Esophagus squamous epithelium (tissue), 5 donors: ENCODE measurements around the gene SLC9A9. TPM values are rescaled to one million over a fixed set of nuclear protein-coding genes. Genes with fewer than 3 reads are reported as not detected.

Source experiments
- DNase-seq: peaks from one replicate; lab custom pipeline; 2025; lab: John Stamatoyannopoulos, UW
- H3K27ac ChIP-seq, 4 donors: fragments of 200-600 bp; sonication (generic); one replicate each; pipeline ENCODE4 v1.5.1; 2016 to 2019; ENCODE audit warnings: mild to moderate bottlenecking in 1 of 4
- H3K27me3 ChIP-seq, 4 donors: fragments of 200-600 bp; sonication (generic); 1 replicate in 3 of 4; 2 replicates in 1 of 4; pipeline versions ENCODE4 v1.5.1 to v1.6.0; 2017 to 2021; ENCODE audit warnings: antibody characterized with exemption in 1 of 4
- H3K36me3 ChIP-seq, 3 donors: fragments of 200-600 bp; sonication (generic); one replicate each; pipeline ENCODE4 v1.5.1; 2016 to 2019
- H3K4me1 ChIP-seq, 3 donors: fragments of 200-600 bp; sonication (generic); one replicate each; pipeline ENCODE4 v1.5.1; 2017 to 2019
- H3K4me3 ChIP-seq, 4 donors: fragments of 200-600 bp; sonication (generic); 1 replicate in 3 of 4; 2 replicates in 1 of 4; pipeline ENCODE4 v1.5.1; 2016 to 2019; ENCODE audit warnings: mild to moderate bottlenecking in 2 of 4, moderate library complexity in 1 of 4
- H3K9me3 ChIP-seq, 3 donors: fragments of 200-600 bp; sonication (generic); one replicate each; pipeline ENCODE4 v1.5.1; 2016 to 2019
- CTCF ChIP-seq, 6 experiments: fragments of 450-650 bp in 4 of 6; fragments of 200-600 bp in 2 of 6; sonication (generic) in 2 of 6; IDR thresholded peaks; one replicate each; pipeline ENCODE4 v1.5.1; 2016 to 2019; ENCODE audit warnings: antibody characterized with exemption in 6 of 6, mild to moderate bottlenecking in 4 of 6, moderate library complexity in 4 of 6
- POLR2A ChIP-seq, 4 donors: fragments of 450-650 bp; IDR thresholded peaks; one replicate each; pipeline ENCODE4 v1.6.1; 2017; ENCODE audit warnings: antibody characterized with exemption in 4 of 4, mild to moderate bottlenecking in 4 of 4, moderate library complexity in 3 of 4
- WGBS, 2 donors: methylation state at CpG; one replicate each; pipeline ENCODE4 v1.1.5; 2018; 5-methylcytosine and 5-hydroxymethylcytosine counted together
- intact Hi-C: fragments of 100-400 bp; cut with DNase I; formaldehyde crosslinking; loops from one replicate; pipeline ENCODE4 v1.15.0; 2022
- total RNA-seq, 4 donors: library from RNA; depleted of rRNA; stranded (reverse); fragments of >200 nt; gene quantifications; one replicate each; pipeline ENCODE4 v1.1.0, GENCODE V29; 2016
- donor health status: DM: yes; HTN: yes; CAD: no.

SLC9A9 gene
- total RNA-seq, 4 donors from 2014 or later = 11.2 to 22.3 (median 18.9) TPM

- WGBS, 2 donors = 73 to 75% methylated on average over 5 of the region's 5 CpGs
- H3K4me1 ChIP-seq = peaks cover 0 to 15% (median 0%) of the 10 kb centered on the region in 3 donors
- no peak for TF ChIP-seq POLR2A (IDR thresholded peaks at IDR 0.05)
- no peak for TF ChIP-seq CTCF (IDR thresholded peaks at IDR 0.05)
- no peaks in the 10 kb centered on the region for H3K36me3 ChIP-seq
- H3K27ac ChIP-seq = no peak overlapping the region
- H3K4me3 ChIP-seq = no peak overlapping the region
- intact Hi-C loops = no loop called here
- H3K27me3 ChIP-seq = no peaks in the 10 kb centered on the region
- no peak for DNase-seq
- H3K9me3 ChIP-seq = no peaks in the 10 kb centered on the region
Observed at GRCh38 chr3:143331350-143331749, 516.9 kb downstream of the SLC9A9 start.

- Histone ChIP-seq H3K4me1 (peaks cover 0 to 15% (median 0%) of the 10 kb centered on the region in 3 donors), H3K9me3 (no peaks in the 10 kb centered on the region), H3K4me3 (no peak overlapping the region), H3K27me3 (no peaks in the 10 kb centered on the region), H3K27ac (no peak overlapping the region), H3K36me3 (no peaks in the 10 kb centered on the region)
- TF ChIP-seq POLR2A (IDR thresholded peaks at IDR 0.05) (no peak), CTCF (IDR thresholded peaks at IDR 0.05) (no peak)
- intact Hi-C loops = no loop called here
- WGBS, 2 donors = 59 to 72% methylated on average over 2 of the region's 2 CpGs
- no peak for DNase-seq
Observed at GRCh38 chr3:143330296-143330868, 517.9 kb downstream of the SLC9A9 start.

- Histone ChIP-seq H3K4me3 (peak overlapping the region in 1 of 4 donors; percentile 25), H3K36me3 (no peaks in the 10 kb centered on the region), H3K27ac (no peak overlapping the region), H3K4me1 (peaks cover 0 to 15% (median 0%) of the 10 kb centered on the region in 3 donors), H3K9me3 (no peaks in the 10 kb centered on the region), H3K27me3 (no peaks in the 10 kb centered on the region)
- 34 to 45% methylated on average over 10 to 19 of the region's 19 CpGs for WGBS, 2 donors
- intact Hi-C loops = no loop called here
- no peak for DNase-seq
- no peak for TF ChIP-seq POLR2A (IDR thresholded peaks at IDR 0.05)
- no peak for TF ChIP-seq CTCF (IDR thresholded peaks at IDR 0.05)
Observed at GRCh38 chr3:143329567-143330211, 518.6 kb downstream of the SLC9A9 start.

- Histone ChIP-seq H3K27ac (no peak overlapping the region), H3K4me1 (peaks cover 0 to 15% (median 0%) of the 10 kb centered on the region in 3 donors), H3K36me3 (no peaks in the 10 kb centered on the region), H3K4me3 (no peak overlapping the region), H3K27me3 (no peaks in the 10 kb centered on the region), H3K9me3 (no peaks in the 10 kb centered on the region)
- peak in 1 of 6 experiments; percentile 8 for TF ChIP-seq CTCF (IDR thresholded peaks at IDR 0.05)
- TF ChIP-seq POLR2A (IDR thresholded peaks at IDR 0.05) = no peak
- WGBS, 2 donors = 77 to 91% methylated on average over 5 of the region's 5 CpGs
- no peak for DNase-seq
- intact Hi-C loops = no loop called here
Observed at GRCh38 chr3:143328451-143328850, 519.8 kb downstream of the SLC9A9 start.

- no peak for DNase-seq
- intact Hi-C loops = no loop called here
Observed at GRCh38 chr3:143326983-143327778, 521.1 kb downstream of the SLC9A9 start.

More at GRCh38 chr3:143326983-143327778, 521.1 kb downstream of the SLC9A9 start:
- no peak overlapping the region for H3K4me3 ChIP-seq
- H3K27ac ChIP-seq = no peak overlapping the region
- H3K27me3 ChIP-seq = no peaks in the 10 kb centered on the region
- H3K9me3 ChIP-seq = no peaks in the 10 kb centered on the region
- no peak for TF ChIP-seq CTCF (IDR thresholded peaks at IDR 0.05)
- TF ChIP-seq POLR2A (IDR thresholded peaks at IDR 0.05) = no peak
- no peaks in the 10 kb centered on the region for H3K36me3 ChIP-seq
- H3K4me1 ChIP-seq = peaks cover 0 to 15% (median 0%) of the 10 kb centered on the region in 3 donors
- 93% methylated on average over 1 of the region's 1 CpG for WGBS, 2 donors
